Mesothelial cell of epicardium (in vitro differentiated cells): ENCODE results near the gene NAALAD2. TPM values are rescaled to one million over a fixed set of nuclear protein-coding genes. Genes with fewer than 3 reads are reported as not detected.

Experiments used
- DNase-seq, 2 experiments: peaks; one replicate each; pipeline ENCODE4 v3.0.0; 2021; ENCODE audit warnings: low spot score in 2 of 2; ENCODE audit not compliant: unreplicated experiment in 2 of 2
- H3K27ac Mint-ChIP-seq: 2 replicates; pipeline ENCODE4 v1.8.0; 2021; ENCODE audit warnings: mixed read lengths
- H3K27me3 Mint-ChIP-seq: 2 replicates; pipeline ENCODE4 v1.8.0; 2021; ENCODE audit warnings: low read depth, mixed read lengths
- H3K36me3 Mint-ChIP-seq: 2 replicates; pipeline ENCODE4 v1.8.0; 2021; ENCODE audit warnings: mixed read lengths
- H3K4me1 Mint-ChIP-seq: 2 replicates; pipeline ENCODE4 v1.8.0; 2021; ENCODE audit warnings: mixed read lengths
- H3K4me3 Mint-ChIP-seq: 2 replicates; pipeline ENCODE4 v1.8.0; 2021; ENCODE audit warnings: mild to moderate bottlenecking, moderate library complexity, mixed read lengths
- H3K9me3 Mint-ChIP-seq: 2 replicates; pipeline ENCODE4 v1.8.0; 2021; ENCODE audit warnings: mixed read lengths
- total RNA-seq: library from RNA; stranded (reverse); gene quantifications from 3 replicates; pipeline ENCODE4 v1.2.1, GENCODE V29; 2021
- TF ChIP-seq, protein P1 (sequence below): fragments of 200-600 bp; sonication (generic); IDR thresholded peaks from one replicate; pipeline ENCODE4 v1.5.0; 2021; ENCODE audit warnings: antibody characterized with exemption; ENCODE audit not compliant: unreplicated experiment

NAALAD2 gene
- total RNA-seq, 1 donor from 2014 or later, result 39.5 TPM

DNA sequence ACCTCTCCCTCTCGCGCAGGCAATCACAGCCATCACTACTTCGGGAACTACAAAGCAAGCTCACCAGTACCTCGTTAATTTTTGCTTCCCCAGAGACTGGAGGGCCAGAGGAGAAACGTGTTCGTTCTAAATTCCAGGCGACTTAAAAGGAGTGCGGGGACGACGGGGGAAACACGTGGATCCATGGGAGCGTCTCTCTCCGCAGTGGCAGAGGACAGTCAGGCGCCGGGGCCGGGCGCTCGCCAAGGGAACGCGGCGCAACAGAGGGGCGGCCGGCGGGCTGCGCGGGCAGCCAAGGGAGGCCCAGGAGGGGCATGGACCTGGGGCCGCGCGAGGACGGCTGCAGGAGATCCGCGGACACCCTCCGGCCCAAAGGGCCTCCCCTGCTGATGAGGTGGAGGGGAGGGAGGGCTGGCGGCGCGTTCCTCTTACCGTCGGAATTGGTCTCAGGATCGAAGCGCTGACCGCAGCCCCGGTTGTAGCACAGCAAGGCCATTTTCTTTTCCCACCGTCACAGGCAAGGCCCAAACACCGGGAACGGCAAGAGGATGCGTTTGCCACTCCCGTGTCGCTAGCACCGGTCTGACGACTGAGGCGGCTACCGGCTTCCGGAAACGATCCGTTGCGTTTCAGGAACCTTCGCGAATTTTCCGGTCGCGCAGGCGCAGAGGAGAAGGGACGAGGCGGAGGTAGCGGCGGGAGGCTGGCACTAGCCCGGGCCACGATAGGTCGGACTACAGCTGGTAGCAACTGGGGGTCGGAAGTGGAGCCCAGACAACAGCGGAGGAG, 88.2 kb downstream of the NAALAD2 start, which contains the start of gene CHORDC1:
CHORDC1 (minus strand) TSS at position 591 of the 789 bp plus-strand sequence; CDS start at position 496, 95 bp downstream.
- H3K27ac Mint-ChIP-seq, result peak within 1 kb of the TSS; percentile 97
- peaks cover 37% of the 10 kb centered on the region for H3K4me1 Mint-ChIP-seq
- peak within 1 kb of the TSS; percentile 97 for H3K4me3 Mint-ChIP-seq
- H3K27me3 Mint-ChIP-seq, result no peaks in the 10 kb centered on the region
- DNase-seq, result peak; percentile 66 to 87
- peaks cover 7% of the 10 kb centered on the region for H3K36me3 Mint-ChIP-seq
- no peaks in the 10 kb centered on the region for H3K9me3 Mint-ChIP-seq
- TF ChIP-seq, protein P1, sequence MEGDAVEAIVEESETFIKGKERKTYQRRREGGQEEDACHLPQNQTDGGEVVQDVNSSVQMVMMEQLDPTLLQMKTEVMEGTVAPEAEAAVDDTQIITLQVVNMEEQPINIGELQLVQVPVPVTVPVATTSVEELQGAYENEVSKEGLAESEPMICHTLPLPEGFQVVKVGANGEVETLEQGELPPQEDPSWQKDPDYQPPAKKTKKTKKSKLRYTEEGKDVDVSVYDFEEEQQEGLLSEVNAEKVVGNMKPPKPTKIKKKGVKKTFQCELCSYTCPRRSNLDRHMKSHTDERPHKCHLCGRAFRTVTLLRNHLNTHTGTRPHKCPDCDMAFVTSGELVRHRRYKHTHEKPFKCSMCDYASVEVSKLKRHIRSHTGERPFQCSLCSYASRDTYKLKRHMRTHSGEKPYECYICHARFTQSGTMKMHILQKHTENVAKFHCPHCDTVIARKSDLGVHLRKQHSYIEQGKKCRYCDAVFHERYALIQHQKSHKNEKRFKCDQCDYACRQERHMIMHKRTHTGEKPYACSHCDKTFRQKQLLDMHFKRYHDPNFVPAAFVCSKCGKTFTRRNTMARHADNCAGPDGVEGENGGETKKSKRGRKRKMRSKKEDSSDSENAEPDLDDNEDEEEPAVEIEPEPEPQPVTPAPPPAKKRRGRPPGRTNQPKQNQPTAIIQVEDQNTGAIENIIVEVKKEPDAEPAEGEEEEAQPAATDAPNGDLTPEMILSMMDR, result no peak

DNA sequence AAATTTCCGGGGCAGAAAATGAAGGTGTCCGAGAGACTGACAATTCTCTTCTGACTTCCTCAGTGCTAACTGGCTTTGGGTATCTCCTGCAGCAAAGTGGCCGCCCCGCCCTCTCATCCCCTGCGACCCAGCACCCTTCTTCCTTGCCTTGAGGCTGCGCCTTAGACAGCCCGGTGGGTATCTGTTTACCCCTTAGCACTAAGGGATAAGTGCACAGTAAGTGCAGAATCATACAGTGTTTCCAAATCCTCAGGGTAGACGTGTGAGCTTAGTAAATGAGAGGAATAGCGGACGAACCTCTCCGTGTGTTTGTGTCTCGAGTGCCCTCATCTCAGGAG, 88.8 kb downstream of the NAALAD2 start:
- Mint-ChIP-seq H3K36me3 (peaks cover 7% of the 10 kb centered on the region), H3K4me3 (peak overlapping the region; percentile 97), H3K4me1 (peaks cover 37% of the 10 kb centered on the region), H3K27me3 (no peaks in the 10 kb centered on the region), H3K9me3 (no peaks in the 10 kb centered on the region), H3K27ac (peak overlapping the region; percentile 94)
- TF ChIP-seq, protein P1, result no peak
- no peak for DNase-seq

DNA sequence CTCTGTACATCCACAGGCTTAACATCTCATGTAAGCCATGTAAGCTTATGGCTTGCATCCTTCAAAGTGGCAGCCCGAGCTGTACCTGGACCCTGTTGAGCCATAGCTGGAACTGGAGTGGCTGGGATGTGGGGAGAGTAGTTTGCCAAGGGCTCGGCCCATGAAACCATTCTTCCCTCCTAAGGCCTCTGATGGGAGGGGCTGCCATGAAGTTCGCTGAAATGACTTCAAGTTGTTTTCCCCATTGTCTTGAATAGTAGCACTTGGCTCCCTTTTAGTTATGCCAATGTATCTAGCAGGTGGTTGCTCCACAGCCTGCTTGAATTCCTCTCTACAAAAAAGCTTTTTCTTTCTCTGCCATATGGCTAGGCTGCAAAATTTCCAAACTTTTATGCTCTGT, 93.6 kb downstream of the NAALAD2 start:
- peaks cover 24% of the 10 kb centered on the region for H3K9me3 Mint-ChIP-seq
- peaks cover 12% of the 10 kb centered on the region for H3K4me1 Mint-ChIP-seq
- H3K27me3 Mint-ChIP-seq, result no peaks in the 10 kb centered on the region
- H3K36me3 Mint-ChIP-seq, result peaks cover 1% of the 10 kb centered on the region
- TF ChIP-seq, protein P1, result no peak
- no peak overlapping the region for H3K4me3 Mint-ChIP-seq
- DNase-seq, result no peak
- H3K27ac Mint-ChIP-seq, result no peak overlapping the region

DNA sequence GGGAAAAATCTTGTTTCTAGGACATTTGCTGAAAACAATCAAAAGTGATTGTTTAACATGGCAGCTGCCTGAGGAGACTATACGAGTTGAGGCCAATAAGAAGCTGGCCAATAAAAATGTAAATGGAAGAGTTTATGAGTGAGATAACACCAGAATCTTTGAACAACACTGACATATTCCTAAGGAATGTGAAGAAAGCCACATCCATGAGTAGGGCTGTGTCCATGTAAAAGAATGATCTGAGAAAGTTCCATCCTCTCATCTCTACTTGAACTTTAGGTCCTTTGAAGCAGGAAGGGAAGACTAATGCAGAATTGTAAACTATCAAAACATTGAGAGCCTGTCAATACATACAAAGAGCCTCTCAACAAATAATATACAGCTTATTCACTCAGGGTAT, 95.3 kb downstream of the NAALAD2 start:
- DNase-seq, result no peak

DNA sequence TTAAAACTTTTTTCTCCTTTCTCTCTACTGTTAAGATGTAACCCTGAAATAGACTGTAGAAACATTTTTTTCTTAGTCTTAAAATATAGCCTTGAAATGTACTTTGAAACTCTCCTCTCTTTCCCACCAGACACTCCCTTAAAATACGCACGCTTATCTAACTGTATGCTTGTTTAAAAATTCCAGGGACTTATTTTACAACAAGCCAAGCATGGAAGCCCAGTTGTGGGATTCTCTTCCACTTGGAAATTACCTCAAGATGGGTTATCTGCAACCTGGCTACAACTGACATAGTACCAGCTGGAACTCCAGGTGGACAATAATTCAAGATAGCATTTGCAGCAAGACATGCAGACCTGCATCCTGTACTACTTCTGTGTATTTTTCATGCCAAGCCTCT, 100.5 kb downstream of the NAALAD2 start:
- Mint-ChIP-seq H3K4me3 (no peak overlapping the region), H3K4me1 (peaks cover 10% of the 10 kb centered on the region), H3K27me3 (no peaks in the 10 kb centered on the region), H3K27ac (peak overlapping the region; percentile 50), H3K36me3 (no peaks in the 10 kb centered on the region), H3K9me3 (peaks cover 9% of the 10 kb centered on the region)
- TF ChIP-seq, protein P1, result no peak
- no peak for DNase-seq

More for the DNA sequence above, 95.3 kb downstream of the NAALAD2 start:
- Mint-ChIP-seq H3K27me3 (no peaks in the 10 kb centered on the region), H3K9me3 (peaks cover 24% of the 10 kb centered on the region), H3K4me1 (peaks cover 3% of the 10 kb centered on the region), H3K36me3 (peaks cover 1% of the 10 kb centered on the region), H3K4me3 (no peak overlapping the region), H3K27ac (no peak overlapping the region)
- TF ChIP-seq, protein P1, result no peak
